ENCODE results near the gene FKBP2.
A peak's percentile ranks its signal among the peaks of the same experiment; 100 is the strongest.

The FKBP2 gene

GRCh38 chr11:64240435-64241240 lies at the start of gene FKBP2:
Gene FKBP2, plus strand, starts transcription at chr11:64241095. Its CDS starts 1,293 bp downstream, at chr11:64242388.
- peak; percentile 96 for DNase-seq

- DNase-seq: no peak
These were observed 48.5 kb upstream of the FKBP2 start for GRCh38 chr11:64192434-64192833.

DNA sequence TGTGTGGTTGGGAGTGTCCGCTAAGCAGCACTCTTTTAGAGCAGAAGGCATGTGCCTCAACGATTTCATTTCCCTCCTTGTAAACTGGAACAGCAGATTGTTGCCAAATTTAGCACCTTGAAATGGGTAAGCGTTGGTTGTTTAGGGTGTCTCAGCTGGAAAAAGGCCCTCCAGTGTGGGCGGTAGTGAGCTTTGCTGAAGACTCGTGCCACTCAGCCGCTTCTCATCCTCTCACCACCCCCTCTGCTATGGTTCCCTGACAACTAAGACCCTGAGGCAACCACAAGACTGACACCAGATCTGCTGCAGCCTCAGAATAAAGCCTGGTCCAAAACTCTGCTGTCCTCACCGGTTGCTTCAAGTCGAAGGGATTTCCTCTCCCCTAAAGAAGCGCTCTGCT lies 44.3 kb upstream of the FKBP2 start:
- DNase-seq: no peak

DNA sequence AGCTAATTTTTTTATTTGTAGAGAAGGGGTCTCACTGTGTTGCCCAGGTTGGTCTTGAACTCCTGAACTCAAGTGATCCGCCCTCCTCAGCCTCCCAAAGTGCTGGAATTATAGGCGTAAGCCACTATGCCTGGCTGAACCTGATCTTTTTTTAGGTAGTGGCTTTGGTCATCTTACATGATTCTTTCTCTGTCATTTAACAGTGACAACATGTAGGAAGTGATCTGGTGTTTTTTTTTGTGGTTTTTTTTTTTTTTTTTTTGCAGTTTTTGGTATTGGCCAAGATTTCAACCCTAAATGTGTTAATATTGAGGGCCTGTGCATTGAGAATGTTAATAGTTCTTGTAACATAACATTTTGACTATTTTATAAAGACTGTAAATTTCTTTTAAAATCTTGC lies 42.4 kb upstream of the FKBP2 start:
- DNase-seq: no peak

- DNase-seq: no peak
These were observed 39.4 kb upstream of the FKBP2 start for GRCh38 chr11:64201543-64201942.

GRCh38 chr11:64202992-64203391 lies 37.9 kb upstream of the FKBP2 start:
- no peak for DNase-seq

DNA sequence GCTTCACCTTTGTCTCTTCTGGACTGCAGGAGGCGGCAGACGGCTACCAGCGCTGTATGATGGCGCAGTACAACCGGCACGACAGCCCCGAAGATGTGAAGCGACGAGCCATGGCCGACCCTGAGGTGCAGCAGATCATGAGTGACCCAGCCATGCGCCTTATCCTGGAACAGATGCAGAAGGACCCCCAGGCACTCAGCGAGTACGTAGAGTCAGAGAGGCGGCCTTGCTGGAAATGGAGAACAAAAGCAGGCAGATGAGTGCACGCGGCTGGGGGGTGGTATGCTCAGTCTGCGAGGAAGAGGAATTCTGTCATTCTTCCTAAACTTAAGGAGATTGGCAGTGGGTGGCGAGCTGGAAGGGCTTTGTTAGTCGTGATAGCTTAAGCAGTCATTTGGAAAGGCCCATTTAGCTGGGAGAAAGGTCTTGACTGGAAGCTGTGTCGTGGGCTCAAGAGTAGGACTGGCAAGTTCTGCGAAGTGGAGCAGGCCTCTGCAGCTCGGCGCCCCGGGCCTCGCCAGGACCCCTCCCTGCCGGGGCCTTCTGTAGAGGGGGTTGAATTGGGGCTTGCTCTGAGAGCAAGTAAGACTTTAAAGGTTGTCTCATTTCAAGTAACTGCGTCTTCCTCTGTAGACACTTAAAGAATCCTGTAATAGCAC lies 37.3 kb upstream of the FKBP2 start:
- DNase-seq: no peak

- no peak for DNase-seq
These were observed 36.8 kb upstream of the FKBP2 start for GRCh38 chr11:64204080-64204440.

DNA sequence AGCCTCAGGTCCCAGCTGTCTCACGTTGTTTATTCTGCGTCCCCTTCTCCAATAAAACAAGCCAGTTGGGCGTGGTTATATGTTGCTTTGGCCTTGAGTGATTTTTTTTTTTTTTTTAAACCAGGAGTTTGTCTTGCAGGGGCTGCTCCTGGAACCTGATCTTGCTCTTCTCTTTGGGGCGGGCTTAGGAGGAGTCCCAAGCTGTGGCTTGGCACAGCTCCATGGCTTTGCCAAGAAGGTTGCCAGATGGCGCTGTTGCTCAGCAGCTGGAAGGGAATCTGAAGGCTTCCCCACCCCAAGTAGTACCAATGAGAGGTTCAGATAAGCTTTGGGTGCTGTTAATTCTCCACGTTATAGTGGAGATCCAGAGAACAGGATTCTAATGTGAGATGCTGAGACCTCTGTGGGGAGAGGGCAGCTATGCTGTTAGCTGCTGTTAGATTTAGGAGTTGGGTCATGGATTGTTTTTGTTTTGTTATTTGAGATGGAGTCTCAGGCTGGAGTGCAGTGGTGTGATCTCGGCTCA lies 36.4 kb upstream of the FKBP2 start:
- peak; percentile 75 for DNase-seq

DNA sequence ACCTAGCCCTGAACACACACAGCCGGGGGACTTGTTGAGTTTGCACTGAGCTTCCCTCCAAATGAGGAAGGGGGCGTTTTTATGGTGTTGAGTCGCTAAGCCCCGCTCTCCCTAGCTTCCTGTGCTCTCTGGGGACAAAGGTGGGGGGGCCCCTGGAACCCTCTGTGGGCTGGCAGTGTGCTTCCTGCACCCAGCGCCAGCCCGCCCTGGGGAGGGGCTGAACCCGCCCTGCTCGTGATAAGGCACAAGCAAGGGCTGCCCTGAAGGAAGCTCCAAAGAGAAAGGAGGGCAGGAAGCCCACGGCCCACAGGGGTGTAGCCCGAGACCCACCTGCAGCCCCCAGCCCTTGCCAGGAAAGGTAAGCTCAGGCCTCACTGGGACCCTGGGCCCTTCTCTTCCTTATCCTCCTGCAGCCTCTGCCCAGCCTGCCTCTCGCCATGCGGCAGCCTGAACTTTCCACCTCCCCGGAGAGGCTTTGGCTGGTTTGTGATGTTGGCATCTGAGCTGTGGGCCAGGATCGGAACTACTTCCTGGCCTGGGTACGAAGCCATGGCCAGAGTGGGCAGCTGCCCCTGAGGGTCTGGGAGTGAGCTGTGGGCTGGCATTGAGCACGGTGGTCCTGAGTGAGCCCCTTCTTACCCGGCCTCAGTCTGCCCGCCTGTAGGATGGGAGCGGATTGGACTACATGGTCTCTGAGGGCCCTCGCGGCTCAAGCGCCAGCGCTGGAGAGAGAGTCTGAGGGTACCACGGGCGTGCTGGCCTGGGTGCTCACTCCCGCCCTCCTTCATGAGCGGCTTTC lies 34.2 kb upstream of the FKBP2 start, which contains the start of gene FERMT3:
TSS of gene FERMT3 (plus strand) at position 265 of the 799 bp plus-strand sequence. CDS start 644 bp downstream, outside the sequence.
- DNase-seq: no peak

DNA sequence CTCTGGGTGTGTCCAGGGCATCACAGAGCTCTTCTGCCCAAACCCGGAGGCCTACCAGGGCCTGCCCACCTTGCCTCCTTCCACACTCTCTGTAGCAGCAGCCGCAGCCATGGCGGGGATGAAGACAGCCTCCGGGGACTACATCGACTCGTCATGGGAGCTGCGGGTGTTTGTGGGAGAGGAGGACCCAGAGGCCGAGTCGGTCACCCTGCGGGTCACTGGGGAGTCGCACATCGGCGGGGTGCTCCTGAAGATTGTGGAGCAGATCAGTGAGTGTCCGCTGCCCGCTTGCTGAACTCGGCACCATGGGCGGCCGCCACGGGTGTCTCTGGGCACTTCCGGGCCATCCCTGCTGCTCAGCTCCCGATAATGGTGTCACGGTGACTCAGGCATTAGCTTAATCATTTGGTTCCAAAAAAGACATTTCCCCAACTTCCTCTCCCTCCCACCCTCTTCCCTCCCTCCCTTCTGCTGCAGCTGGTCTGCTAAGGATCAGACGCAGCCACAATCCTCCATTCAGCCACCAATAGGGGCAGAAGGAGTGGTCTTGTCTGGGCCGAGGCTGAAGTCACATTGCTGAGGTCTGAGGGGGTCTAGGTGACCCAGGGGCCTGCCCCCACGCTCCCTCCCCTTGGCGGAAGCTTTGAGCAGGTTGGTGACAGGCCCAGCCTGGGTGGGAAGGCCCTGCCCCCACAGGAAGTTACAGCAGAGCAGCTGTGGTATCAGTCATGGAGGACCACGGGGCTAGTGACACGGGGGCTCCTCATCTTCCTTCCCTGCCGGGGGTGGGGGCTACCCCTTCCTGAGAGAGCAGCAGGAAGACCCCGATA lies 33.4 kb upstream of the FKBP2 start:
- no peak for DNase-seq

DNA sequence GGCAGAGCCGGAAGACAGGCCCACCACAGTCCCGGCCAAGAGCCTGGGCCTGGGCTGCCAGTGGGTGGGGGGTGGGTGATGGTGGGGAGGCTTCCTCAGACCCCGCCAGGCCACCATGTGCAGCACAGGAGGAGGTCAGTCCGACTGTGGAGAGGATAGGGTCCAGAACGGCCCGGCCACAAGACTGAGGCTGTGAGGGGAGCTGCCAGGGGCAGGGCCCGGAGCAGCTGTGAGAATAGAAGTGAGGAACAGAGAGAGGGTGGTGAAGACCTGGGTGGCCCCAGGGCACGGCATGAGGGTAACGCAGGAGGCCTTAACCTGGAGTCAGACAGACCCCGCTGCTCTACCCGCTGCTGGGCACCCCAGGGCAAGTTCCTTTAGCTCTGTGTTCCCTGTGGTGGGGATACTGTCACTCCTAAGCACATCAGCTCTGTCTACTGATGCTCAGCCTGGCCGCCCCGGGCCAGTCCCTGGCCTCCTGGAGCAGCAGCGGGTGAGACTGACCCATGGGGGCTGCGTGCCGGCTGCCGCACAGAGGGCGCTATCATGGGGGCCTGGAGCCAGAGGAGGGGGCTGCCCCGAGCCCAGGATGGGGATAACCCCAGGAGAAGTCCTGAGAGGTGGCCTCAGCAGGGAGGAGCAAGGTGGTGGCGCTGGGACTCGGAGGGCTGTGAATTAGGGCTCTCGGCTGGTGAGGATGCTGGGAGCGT lies 32.7 kb upstream of the FKBP2 start:
- DNase-seq: no peak

DNA sequence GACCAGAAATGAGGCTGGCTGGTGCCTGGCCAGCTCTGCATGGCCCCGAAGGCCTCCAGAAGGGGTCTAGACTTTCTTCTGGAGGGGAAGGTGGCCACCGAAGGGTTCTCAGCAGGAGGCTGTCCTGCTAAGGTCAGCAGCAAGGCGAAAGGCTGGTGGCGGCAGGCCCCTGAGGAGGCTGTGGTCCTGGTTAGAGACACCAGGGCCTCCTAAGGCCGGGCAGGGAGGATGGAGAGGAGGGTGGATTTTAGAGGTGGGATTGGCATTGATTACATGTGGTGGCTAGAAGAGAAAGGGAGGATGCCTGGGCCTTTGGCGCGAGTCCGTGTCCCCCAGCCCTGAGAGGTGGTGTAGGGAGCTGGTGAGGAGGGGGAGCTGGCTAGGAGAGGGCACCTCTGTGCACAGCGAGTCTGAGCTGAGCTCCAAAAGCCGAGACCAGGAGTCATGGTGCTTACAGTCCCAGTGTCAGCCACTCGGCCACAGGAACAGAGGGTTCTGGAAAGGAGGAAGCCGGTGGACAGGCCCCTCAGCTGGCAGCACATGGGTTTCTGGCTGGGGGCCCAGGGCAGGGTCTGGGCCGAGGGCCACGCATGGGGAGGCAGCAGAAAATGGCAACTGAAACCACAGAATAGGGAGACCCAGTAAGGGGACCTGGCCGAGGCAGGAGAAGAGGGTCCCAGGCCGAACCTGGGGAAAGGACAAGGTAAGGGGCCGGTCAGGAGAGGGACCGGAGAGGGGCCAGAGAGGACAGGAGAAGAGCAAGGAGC lies 31.9 kb upstream of the FKBP2 start:
- DNase-seq: no peak

GRCh38 chr11:64209563-64209843 lies 31.4 kb upstream of the FKBP2 start:
- no peak for DNase-seq

GRCh38 chr11:64210301-64211020 lies 30.4 kb upstream of the FKBP2 start:
- no peak for DNase-seq

- DNase-seq: no peak
These were observed 29.6 kb upstream of the FKBP2 start for GRCh38 chr11:64211181-64211872.

GRCh38 chr11:64216879-64217278 lies 24.0 kb upstream of the FKBP2 start:
- no peak for DNase-seq

DNA sequence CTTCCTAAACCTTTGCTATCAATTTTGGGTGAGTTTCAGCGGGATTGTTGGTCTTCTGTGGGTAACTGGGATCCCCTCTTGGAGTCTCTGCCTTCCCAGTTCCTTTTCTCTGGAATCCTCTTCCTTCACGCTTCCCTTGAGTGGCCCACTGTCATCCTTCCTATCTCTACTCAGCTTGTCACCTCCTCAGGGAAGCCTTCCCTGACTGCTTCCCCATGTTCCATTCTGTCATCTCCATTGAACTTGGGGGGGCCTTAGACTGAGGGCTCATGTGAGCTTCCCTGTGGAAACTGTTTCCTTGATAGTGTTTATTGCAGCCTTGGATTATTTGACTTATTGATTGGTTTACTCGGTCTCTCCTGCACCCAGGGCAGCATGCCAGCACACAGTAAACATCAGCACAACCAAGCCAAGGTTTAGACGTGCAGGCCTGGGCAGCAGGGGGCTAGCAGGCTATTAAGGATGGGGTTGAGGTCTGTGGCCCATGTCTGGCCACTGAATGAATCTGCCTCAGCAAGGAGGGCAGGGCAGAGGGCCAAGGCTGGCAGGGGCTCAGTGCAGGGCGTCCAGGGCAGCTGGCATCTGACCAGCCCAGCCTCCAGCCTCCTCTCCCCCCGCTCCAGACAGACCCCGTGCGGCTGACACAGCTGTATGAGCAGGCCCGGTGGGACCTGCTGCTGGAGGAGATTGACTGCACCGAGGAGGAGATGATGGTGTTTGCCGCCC lies 22.1 kb upstream of the FKBP2 start:
- peak; percentile 7 for DNase-seq

DNA sequence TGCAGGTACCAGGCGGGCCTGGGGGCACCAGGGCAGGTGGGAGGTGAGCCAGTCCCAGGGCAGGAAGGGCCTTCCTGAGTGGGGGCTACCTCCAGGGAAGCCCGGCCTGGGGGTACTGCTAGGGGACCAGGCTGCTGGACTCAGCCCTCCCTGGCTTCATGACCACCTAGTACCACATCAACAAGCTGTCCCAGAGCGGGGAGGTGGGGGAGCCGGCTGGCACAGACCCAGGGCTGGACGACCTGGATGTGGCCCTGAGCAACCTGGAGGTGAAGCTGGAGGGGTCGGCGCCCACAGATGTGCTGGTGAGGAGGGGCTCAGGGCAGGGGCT lies 21.6 kb upstream of the FKBP2 start:
- no peak for DNase-seq

Data from retina (tissue), 1 donor.